COLO668 (cell line): ENCODE results near the gene LRMDA.

Experiments used
- DNase-seq: peaks from one replicate; lab custom pipeline; 2025; ENCODE audit not compliant: unreplicated experiment; lab: John Stamatoyannopoulos, UW

LRMDA gene

GRCh38 chr10:75884808-75885207, 453.4 kb downstream of the LRMDA start:
- DNase-seq, result no peak

GRCh38 chr10:75887369-75887768, 455.9 kb downstream of the LRMDA start:
- DNase-seq, result no peak

- DNase-seq, result no peak
These were observed 456.7 kb downstream of the LRMDA start for GRCh38 chr10:75887992-75888680.

GRCh38 chr10:75889051-75889450, 457.6 kb downstream of the LRMDA start:
- DNase-seq, result no peak

- no peak for DNase-seq
These were observed 463.3 kb downstream of the LRMDA start for GRCh38 chr10:75894761-75895160.

GRCh38 chr10:75895259-75895658, 463.8 kb downstream of the LRMDA start:
- no peak for DNase-seq

GRCh38 chr10:75899816-75900390, 468.5 kb downstream of the LRMDA start:
- no peak for DNase-seq

- no peak for DNase-seq
These were observed 471.4 kb downstream of the LRMDA start for GRCh38 chr10:75902816-75903215.

GRCh38 chr10:75904499-75905283, 473.3 kb downstream of the LRMDA start:
- DNase-seq, result no peak

- no peak for DNase-seq
These were observed 474.1 kb downstream of the LRMDA start for GRCh38 chr10:75905490-75905889.

- DNase-seq, result no peak
These were observed 478.6 kb downstream of the LRMDA start for GRCh38 chr10:75910032-75910431.

- no peak for DNase-seq
These were observed 480.0 kb downstream of the LRMDA start for GRCh38 chr10:75911426-75911825.

- no peak for DNase-seq
These were observed 485.5 kb downstream of the LRMDA start for GRCh38 chr10:75916906-75917305.

- DNase-seq, result no peak
These were observed 488.5 kb downstream of the LRMDA start for GRCh38 chr10:75919913-75920312.

GRCh38 chr10:75922435-75922834, 491.0 kb downstream of the LRMDA start:
- DNase-seq, result no peak

GRCh38 chr10:75924309-75924902, 493.0 kb downstream of the LRMDA start:
- no peak for DNase-seq

GRCh38 chr10:75925999-75926398, 494.6 kb downstream of the LRMDA start:
- no peak for DNase-seq

- no peak for DNase-seq
These were observed 495.3 kb downstream of the LRMDA start for GRCh38 chr10:75926763-75927162.

- no peak for DNase-seq
These were observed 496.8 kb downstream of the LRMDA start for GRCh38 chr10:75928231-75928630.

- DNase-seq, result no peak
These were observed 498.3 kb downstream of the LRMDA start for GRCh38 chr10:75929630-75930161.

- DNase-seq, result no peak
These were observed 501.5 kb downstream of the LRMDA start for GRCh38 chr10:75932921-75933320.

- no peak for DNase-seq
These were observed 503.8 kb downstream of the LRMDA start for GRCh38 chr10:75935240-75935639.
